ENCODE results near the gene CLEC3B. TPM values are rescaled to one million over a fixed set of nuclear protein-coding genes. Genes with fewer than 3 reads are reported as not detected.

Gene CLEC3B
- total and polyA plus RNA-seq, 11 donors = 34.8 to 205 (median 73.6) TPM

GRCh38 chr3:45083023-45083422 lies 56.9 kb downstream of the CLEC3B start:
- 81 to 85% (median 83%) methylated on average over 6 of the region's 6 CpGs for WGBS, 4 donors
- no peak for ATAC-seq
- DNase-seq = no peak
- no peak for TF ChIP-seq CTCF (IDR thresholded peaks at IDR 0.05)
- no peak for TF ChIP-seq POLR2A (IDR thresholded peaks at IDR 0.05)
- Histone ChIP-seq H3K36me3 (no peaks in the 10 kb centered on the region), H3K27me3 (no peaks in the 10 kb centered on the region), H3K9me3 (no peaks in the 10 kb centered on the region), H3K4me3 (no peak overlapping the region), H3K27ac (no peak overlapping the region), H3K4me1 (peaks cover 0 to 7% (median 0%) of the 10 kb centered on the region in 12 donors)
- intact Hi-C loops (cut with DNase I) = no loop called here

GRCh38 chr3:45084361-45084760 lies 58.3 kb downstream of the CLEC3B start:
- H3K4me1 ChIP-seq = peaks cover 0 to 7% (median 0%) of the 10 kb centered on the region in 12 donors
- H3K4me3 ChIP-seq = no peak overlapping the region
- no peak for ATAC-seq
- no peaks in the 10 kb centered on the region for H3K27me3 ChIP-seq
- WGBS, 4 donors = 43 to 100% (median 67%) methylated on average over 1 of the region's 1 CpG
- DNase-seq = no peak
- no peaks in the 10 kb centered on the region for H3K9me3 ChIP-seq
- TF ChIP-seq CTCF (IDR thresholded peaks at IDR 0.05) = no peak
- no peak for TF ChIP-seq POLR2A (IDR thresholded peaks at IDR 0.05)
- no peak overlapping the region for H3K27ac ChIP-seq
- no peaks in the 10 kb centered on the region for H3K36me3 ChIP-seq
- intact Hi-C loops (cut with DNase I) = no loop called here

- Histone ChIP-seq H3K27ac (no peak overlapping the region), H3K36me3 (no peaks in the 10 kb centered on the region), H3K4me1 (peaks cover 0 to 7% (median 0%) of the 10 kb centered on the region in 12 donors), H3K9me3 (no peaks in the 10 kb centered on the region), H3K27me3 (no peaks in the 10 kb centered on the region), H3K4me3 (no peak overlapping the region)
- WGBS, 4 donors = 74 to 84% (median 81%) methylated on average over 13 of the region's 13 CpGs
- DNase-seq = no peak
- no peak for ATAC-seq
- intact Hi-C loops (cut with DNase I) = no loop called here
- TF ChIP-seq POLR2A (IDR thresholded peaks at IDR 0.05) = no peak
- no peak for TF ChIP-seq CTCF (IDR thresholded peaks at IDR 0.05)
Observed at GRCh38 chr3:45084820-45085816, 59.0 kb downstream of the CLEC3B start.

Other genes starting within 250 kb of the CLEC3B start
- 10 to 100 TPM in 5 of 9 donors, 1 to 10 TPM in 4; 7.3 to 13.0 (median 10.6) TPM for gene TMEM42, start 164.4 kb upstream of the CLEC3B start, total RNA-seq
- gene TMEM42, start 164.4 kb upstream of the CLEC3B start, polyA plus RNA-seq = 10 to 100 TPM in 1 of 2 donors, 1 to 10 TPM in 1; 9.4 to 14.1 TPM
- gene TGM4, start 151.7 kb upstream of the CLEC3B start, total RNA-seq = under 1 TPM in 1 of 9 donors, not detected in 8; 0.66 TPM
- not detected for gene TGM4, start 151.7 kb upstream of the CLEC3B start, polyA plus RNA-seq
- gene ZDHHC3, start 50.1 kb upstream of the CLEC3B start, total RNA-seq = 10 to 100 TPM; 40.5 to 94.7 (median 52.7) TPM
- gene ZDHHC3, start 50.1 kb upstream of the CLEC3B start, polyA plus RNA-seq = 10 to 100 TPM; 17.9 to 54.0 TPM
- 10 to 100 TPM; 23.8 to 87.3 (median 30.7) TPM for gene EXOSC7, start 50.1 kb upstream of the CLEC3B start, total RNA-seq
- gene EXOSC7, start 50.1 kb upstream of the CLEC3B start, polyA plus RNA-seq = 10 to 100 TPM; 34.8 to 52.5 TPM
- gene CDCP1, start 120.1 kb downstream of the CLEC3B start, total RNA-seq = 1 to 10 TPM in 2 of 9 donors, under 1 TPM in 7; 0.19 to 5.8 (median 0.38) TPM
- gene CDCP1, start 120.1 kb downstream of the CLEC3B start, polyA plus RNA-seq = 1 to 10 TPM in 1 of 2 donors, under 1 TPM in 1; 0.11 to 1.6 TPM
- 1 to 10 TPM in 3 of 9 donors, under 1 TPM in 6; 0.31 to 3.3 (median 0.62) TPM for gene TMEM158, start 200.0 kb downstream of the CLEC3B start, total RNA-seq
- under 1 TPM; 0.40 to 0.57 TPM for gene TMEM158, start 200.0 kb downstream of the CLEC3B start, polyA plus RNA-seq